A549 (cell line): ENCODE data around the gene TCF12.

Experiments used
- CBX8 ChIP-seq: fragments of 200-600 bp; sonication (generic); IDR thresholded peaks from 2 replicates; pipeline ENCODE4 v1.6.1; 2016
- MYC ChIP-seq: IDR thresholded peaks from 2 replicates; pipeline ENCODE4 v1.6.1; 2012; ENCODE audit warnings: mild to moderate bottlenecking, inconsistent platforms, low read length, improper control_type of control experiment, borderline replicate concordance
- POLR2A ChIP-seq: IDR thresholded peaks from 2 replicates; pipeline ENCODE4 v1.6.1; 2012; ENCODE audit warnings: mild to moderate bottlenecking, low read length
- ZFP36 ChIP-seq: fragments of 450-650 bp; IDR thresholded peaks from 2 replicates; pipeline ENCODE4 v1.6.1; 2014; ENCODE audit warnings: borderline replicate concordance; ENCODE audit not compliant: partially characterized antibody
- TF ChIP-seq, protein P1 (sequence below): fragments of >200 bp; sonication (Bioruptor Twin); formaldehyde crosslinking; IDR thresholded peaks from 3 replicates; pipeline ENCODE4 v1.5.1; 2016
- TF ChIP-seq, protein P2 (sequence below): fragments of 150-350 bp; IDR thresholded peaks from 2 replicates; pipeline ENCODE4 v1.6.1; 2014; ENCODE audit warnings: low read depth, mild to moderate bottlenecking, low read length

DNA sequence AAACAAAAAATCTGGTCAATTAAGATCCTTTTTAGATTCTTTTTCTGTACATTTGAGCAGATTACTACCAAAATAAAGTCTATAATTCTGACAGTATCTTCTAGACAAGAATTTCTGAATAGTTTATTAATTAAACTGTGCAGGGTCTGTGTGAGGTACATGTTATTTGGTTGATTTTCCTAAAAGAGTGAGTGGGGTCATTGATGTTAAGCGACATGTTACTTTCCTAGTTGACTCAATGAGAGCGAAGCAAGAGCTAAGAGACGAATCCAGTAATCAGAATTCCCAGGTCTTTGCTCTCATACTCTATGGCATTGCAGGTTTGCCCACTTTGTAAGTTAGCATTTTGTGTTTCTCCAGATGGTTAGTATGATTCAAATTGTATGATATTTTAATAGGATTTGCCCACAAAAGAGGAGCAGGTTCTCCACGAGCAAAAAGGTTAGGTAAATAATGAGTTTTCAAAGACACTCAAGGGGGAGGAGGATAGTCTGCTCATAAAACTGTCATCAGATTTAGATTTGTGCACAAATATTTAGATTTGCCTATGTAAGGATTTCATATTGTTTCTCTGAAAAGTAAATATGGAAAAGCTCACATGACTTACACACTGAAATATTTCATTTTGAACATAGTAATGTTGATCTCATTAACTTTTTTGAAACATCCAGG, 240.7 kb downstream of the TCF12 start:
- no peak for TF ChIP-seq CBX8
- no peak for TF ChIP-seq MYC
- TF ChIP-seq POLR2A, result no peak
- TF ChIP-seq, protein P1, sequence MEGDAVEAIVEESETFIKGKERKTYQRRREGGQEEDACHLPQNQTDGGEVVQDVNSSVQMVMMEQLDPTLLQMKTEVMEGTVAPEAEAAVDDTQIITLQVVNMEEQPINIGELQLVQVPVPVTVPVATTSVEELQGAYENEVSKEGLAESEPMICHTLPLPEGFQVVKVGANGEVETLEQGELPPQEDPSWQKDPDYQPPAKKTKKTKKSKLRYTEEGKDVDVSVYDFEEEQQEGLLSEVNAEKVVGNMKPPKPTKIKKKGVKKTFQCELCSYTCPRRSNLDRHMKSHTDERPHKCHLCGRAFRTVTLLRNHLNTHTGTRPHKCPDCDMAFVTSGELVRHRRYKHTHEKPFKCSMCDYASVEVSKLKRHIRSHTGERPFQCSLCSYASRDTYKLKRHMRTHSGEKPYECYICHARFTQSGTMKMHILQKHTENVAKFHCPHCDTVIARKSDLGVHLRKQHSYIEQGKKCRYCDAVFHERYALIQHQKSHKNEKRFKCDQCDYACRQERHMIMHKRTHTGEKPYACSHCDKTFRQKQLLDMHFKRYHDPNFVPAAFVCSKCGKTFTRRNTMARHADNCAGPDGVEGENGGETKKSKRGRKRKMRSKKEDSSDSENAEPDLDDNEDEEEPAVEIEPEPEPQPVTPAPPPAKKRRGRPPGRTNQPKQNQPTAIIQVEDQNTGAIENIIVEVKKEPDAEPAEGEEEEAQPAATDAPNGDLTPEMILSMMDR, result no peak
- TF ChIP-seq, protein P2, sequence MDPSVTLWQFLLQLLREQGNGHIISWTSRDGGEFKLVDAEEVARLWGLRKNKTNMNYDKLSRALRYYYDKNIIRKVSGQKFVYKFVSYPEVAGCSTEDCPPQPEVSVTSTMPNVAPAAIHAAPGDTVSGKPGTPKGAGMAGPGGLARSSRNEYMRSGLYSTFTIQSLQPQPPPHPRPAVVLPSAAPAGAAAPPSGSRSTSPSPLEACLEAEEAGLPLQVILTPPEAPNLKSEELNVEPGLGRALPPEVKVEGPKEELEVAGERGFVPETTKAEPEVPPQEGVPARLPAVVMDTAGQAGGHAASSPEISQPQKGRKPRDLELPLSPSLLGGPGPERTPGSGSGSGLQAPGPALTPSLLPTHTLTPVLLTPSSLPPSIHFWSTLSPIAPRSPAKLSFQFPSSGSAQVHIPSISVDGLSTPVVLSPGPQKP, result no peak
- no peak for TF ChIP-seq ZFP36
